Right lobe of liver (tissue), 6 donors: ENCODE results near the gene CYTH1. TPM values are rescaled to one million over a fixed set of nuclear protein-coding genes. Genes with fewer than 3 reads are reported as not detected.

ENCODE experiments used
- ATAC-seq, 4 donors: fragments of 200-7000 bp; cut with Tn5 transposase; one replicate each; pipeline ENCODE4 v1.9.1; 2020; ENCODE audit warnings: mild to moderate bottlenecking in 4 of 4, moderate library complexity in 4 of 4
- DNase-seq, 3 donors: peaks; one replicate each; pipeline ENCODE4 v3.0.0-alpha.2; 2020
- H3K27ac ChIP-seq, 3 donors: fragments of 200-600 bp; one replicate each; pipeline ENCODE4 v1.8.0; 2022
- H3K27me3 ChIP-seq, 2 donors: fragments of 200-600 bp; one replicate each; pipeline ENCODE4 v1.8.0; 2022
- H3K36me3 ChIP-seq, 4 donors: fragments of 200-600 bp; sonication (generic) in 1 of 4; one replicate each; pipeline versions ENCODE4 v1.5.1 to v1.8.0; 2017 to 2022; ENCODE audit warnings: control low read depth in 1 of 4
- H3K4me1 ChIP-seq, 4 donors: fragments of 200-600 bp; sonication (generic) in 1 of 4; one replicate each; pipeline versions ENCODE4 v1.5.1 to v1.8.0; 2017 to 2022; ENCODE audit warnings: control low read depth in 1 of 4
- H3K4me3 ChIP-seq, 3 donors: fragments of 200-600 bp; one replicate each; pipeline ENCODE4 v1.8.0; 2022
- H3K9me3 ChIP-seq, 4 donors: fragments of 200-600 bp; sonication (generic) in 1 of 4; one replicate each; pipeline versions ENCODE4 v1.5.1 to v1.8.0; 2017 to 2022; ENCODE audit warnings: control low read depth in 1 of 4
- CTCF ChIP-seq, 4 donors: fragments of 200-600 bp in 3 of 4; fragments of 450-650 bp in 1 of 4; IDR thresholded peaks; one replicate each; pipeline versions ENCODE4 v1.5.1 to v1.8.0; 2016 to 2022; ENCODE audit warnings: antibody characterized with exemption in 4 of 4, mild to moderate bottlenecking in 2 of 4
- POLR2A ChIP-seq: fragments of 450-650 bp; IDR thresholded peaks from one replicate; pipeline ENCODE4 v1.6.1; 2017; ENCODE audit warnings: antibody characterized with exemption, mild to moderate bottlenecking
- WGBS: methylation state at CpG from one replicate; pipeline ENCODE4 v1.1.6; 2018; ENCODE audit warnings: low coverage, low lambda C conversion rate; ENCODE audit not compliant: insufficient coverage; ENCODE audit errors: missing lambda C conversion rate; 5-methylcytosine and 5-hydroxymethylcytosine counted together
- intact Hi-C, 2 donors: fragments of 100-400 bp; cut with DNase I; formaldehyde crosslinking; loops; one replicate each; pipeline versions ENCODE4 v1.11.2 to v1.14.1; 2022
- total RNA-seq, 6 experiments: library from RNA; depleted of rRNA in 2 of 6; stranded (reverse); fragments of >200 nt in 2 of 6; fragmentation: NEBNext Ultra II Directional in 3 of 6; extraction: Animal tissue kit (Norgen Biotek cat#: 25700) in 3 of 6; gene quantifications; one replicate each; pipeline versions ENCODE4 v1.1.0 to v1.2.4, GENCODE V29; 2016 to 2023
- donor health status: DM: no; HTN: yes; CAD: no.
- donor health status: DM: no; HTN: no; CAD: no.
- donor health status: DM: no; HTN: no; CAD: no.
- donor health status: DM: no; HTN: yes; CAD: no.
- donor health status: DM: no; HTN: yes; CAD: no.

CYTH1 gene
- total RNA-seq, 6 experiments from 2014 or later: 14.8 to 46.2 (median 28.8) TPM

- Histone ChIP-seq H3K4me3 (no peak overlapping the region), H3K9me3 (no peaks in the 10 kb centered on the region), H3K27me3 (no peaks in the 10 kb centered on the region), H3K4me1 (no peaks in the 10 kb centered on the region), H3K36me3 (peaks cover 3 to 86% (median 37%) of the 10 kb centered on the region in 4 donors), H3K27ac (no peak overlapping the region)
- no peak for TF ChIP-seq CTCF (IDR thresholded peaks at IDR 0.05)
- no peak for TF ChIP-seq POLR2A
- DNase-seq (peak in 1 of 3 donors; percentile 49), ATAC-seq (no peak)
- intact Hi-C loops: no loop called here
- 96% methylated on average over 4 of the region's 14 CpGs for WGBS
Measured at GRCh38 chr17:78822552-78822951, 40.5 kb upstream of the CYTH1 start.

GRCh38 chr17:78821961-78822360 lies 39.9 kb upstream of the CYTH1 start:
- Histone ChIP-seq H3K4me1 (no peaks in the 10 kb centered on the region), H3K36me3 (peaks cover 3 to 86% (median 35%) of the 10 kb centered on the region in 4 donors), H3K27me3 (no peaks in the 10 kb centered on the region), H3K9me3 (no peaks in the 10 kb centered on the region), H3K27ac (no peak overlapping the region), H3K4me3 (no peak overlapping the region)
- no peak for TF ChIP-seq POLR2A
- TF ChIP-seq CTCF (IDR thresholded peaks at IDR 0.05): no peak
- ATAC-seq (no peak), DNase-seq (peak in 1 of 3 donors; percentile 33)
- WGBS: 95% methylated on average over 4 of the region's 8 CpGs
- intact Hi-C loops: no loop called here

GRCh38 chr17:78820841-78821240 lies 38.8 kb upstream of the CYTH1 start:
- 91% methylated on average over 8 of the region's 13 CpGs for WGBS
- Histone ChIP-seq H3K4me3 (no peak overlapping the region), H3K36me3 (peaks cover 3 to 83% (median 34%) of the 10 kb centered on the region in 4 donors), H3K27ac (no peak overlapping the region), H3K27me3 (no peaks in the 10 kb centered on the region), H3K9me3 (no peaks in the 10 kb centered on the region), H3K4me1 (no peaks in the 10 kb centered on the region)
- ATAC-seq (no peak), DNase-seq (peak in 1 of 3 donors; percentile 17)
- intact Hi-C loops: no loop called here
- TF ChIP-seq POLR2A (no peak), CTCF (IDR thresholded peaks at IDR 0.05) (no peak)

- H3K9me3 ChIP-seq: no peaks in the 10 kb centered on the region
- intact Hi-C loops: no loop called here
- no peak overlapping the region for H3K4me3 ChIP-seq
- TF ChIP-seq POLR2A (no peak), CTCF (IDR thresholded peaks at IDR 0.05) (no peak)
- H3K36me3 ChIP-seq: peaks cover 3 to 83% (median 37%) of the 10 kb centered on the region in 4 donors
- ATAC-seq (no peak), DNase-seq (peak in 1 of 3 donors; percentile 39)
- peak overlapping the region in 1 of 3 donors; percentile 13 for H3K27ac ChIP-seq
- H3K27me3 ChIP-seq: no peaks in the 10 kb centered on the region
- WGBS: 92% methylated on average over 11 of the region's 18 CpGs
- H3K4me1 ChIP-seq: no peaks in the 10 kb centered on the region
Measured at GRCh38 chr17:78819806-78820792, 38.0 kb upstream of the CYTH1 start.
